Measurements from ENCODE around the gene CAPN5. TPM values are rescaled to one million over a fixed set of nuclear protein-coding genes. Genes with fewer than 3 reads are reported as not detected.
"Not testable (repeated sequence)": the region's sequence is repeated elsewhere in the genome, so short reads cannot be mapped to it uniquely, and the experiment has no call there.

The CAPN5 gene
- total and polyA plus RNA-seq, 2 donors: 1.5 to 3.0 TPM

- Histone ChIP-seq H3K9me3 (ENCODE audit: control insufficient read depth in 2 of 2, insufficient read depth in 1 of 2, low read length in 1 of 2) (peaks cover 4 to 20% of the 10 kb centered on the region in 2 donors), H3K4me3 (ENCODE audit: low read length in 2 of 2) (no peak overlapping the region), H3K27me3 (ENCODE audit: control insufficient read depth in 2 of 2, insufficient read depth in 1 of 2, low read length in 1 of 2) (no peaks in the 10 kb centered on the region), H3K27ac (ENCODE audit: low read depth in 1 of 2, low read length in 1 of 2) (no peak overlapping the region), H3K36me3 (ENCODE audit: control insufficient read depth in 2 of 2, insufficient read depth in 2 of 2, low read length in 1 of 2) (no peaks in the 10 kb centered on the region), H3K4me1 (ENCODE audit: control insufficient read depth in 2 of 2, insufficient read depth in 2 of 2, low read length in 2 of 2) (no peaks in the 10 kb centered on the region)
- DNase-seq (ENCODE audit: low read depth in 6 of 9, low spot score in 9 of 9): no peak
- WGBS: 75% methylated on average over 9 of the region's 9 CpGs
These were observed 8.8 kb upstream of the CAPN5 start for GRCh38 chr11:77057938-77058474.

GRCh38 chr11:77058900-77059299 lies 7.9 kb upstream of the CAPN5 start:
- peaks cover 4 to 20% of the 10 kb centered on the region in 2 donors for H3K9me3 ChIP-seq (ENCODE audit: control insufficient read depth in 2 of 2, insufficient read depth in 1 of 2, low read length in 1 of 2)
- no peak overlapping the region for H3K27ac ChIP-seq (ENCODE audit: low read depth in 1 of 2, low read length in 1 of 2)
- no peaks in the 10 kb centered on the region for H3K4me1 ChIP-seq (ENCODE audit: control insufficient read depth in 2 of 2, insufficient read depth in 2 of 2, low read length in 2 of 2)
- no peak for DNase-seq (ENCODE audit: low read depth in 6 of 9, low spot score in 9 of 9)
- no peak overlapping the region for H3K4me3 ChIP-seq (ENCODE audit: low read length in 2 of 2)
- H3K27me3 ChIP-seq (ENCODE audit: control insufficient read depth in 2 of 2, insufficient read depth in 1 of 2, low read length in 1 of 2): no peaks in the 10 kb centered on the region
- no peaks in the 10 kb centered on the region for H3K36me3 ChIP-seq (ENCODE audit: control insufficient read depth in 2 of 2, insufficient read depth in 2 of 2, low read length in 1 of 2)
- 95% methylated on average over 2 of the region's 2 CpGs for WGBS

- 93% methylated on average over 5 of the region's 5 CpGs for WGBS
- H3K36me3 ChIP-seq (ENCODE audit: control insufficient read depth in 2 of 2, insufficient read depth in 2 of 2, low read length in 1 of 2): no peaks in the 10 kb centered on the region
- DNase-seq (ENCODE audit: low read depth in 6 of 9, low spot score in 9 of 9): no peak
- no peak overlapping the region for H3K4me3 ChIP-seq (ENCODE audit: low read length in 2 of 2)
- peaks cover 4 to 20% of the 10 kb centered on the region in 2 donors for H3K9me3 ChIP-seq (ENCODE audit: control insufficient read depth in 2 of 2, insufficient read depth in 1 of 2, low read length in 1 of 2)
- no peaks in the 10 kb centered on the region for H3K4me1 ChIP-seq (ENCODE audit: control insufficient read depth in 2 of 2, insufficient read depth in 2 of 2, low read length in 2 of 2)
- peaks cover 0 to 2% of the 10 kb centered on the region in 2 donors for H3K27me3 ChIP-seq (ENCODE audit: control insufficient read depth in 2 of 2, insufficient read depth in 1 of 2, low read length in 1 of 2)
- no peak overlapping the region for H3K27ac ChIP-seq (ENCODE audit: low read depth in 1 of 2, low read length in 1 of 2)
These were observed 7.0 kb upstream of the CAPN5 start for GRCh38 chr11:77059806-77060205.

GRCh38 chr11:77060234-77060633 lies 6.5 kb upstream of the CAPN5 start:
- no peak for DNase-seq (ENCODE audit: low read depth in 6 of 9, low spot score in 9 of 9)
- no peak overlapping the region for H3K27ac ChIP-seq (ENCODE audit: low read depth in 1 of 2, low read length in 1 of 2)
- WGBS: 92% methylated on average over 4 of the region's 4 CpGs
- peaks cover 4 to 20% of the 10 kb centered on the region in 2 donors for H3K9me3 ChIP-seq (ENCODE audit: control insufficient read depth in 2 of 2, insufficient read depth in 1 of 2, low read length in 1 of 2)
- no peaks in the 10 kb centered on the region for H3K36me3 ChIP-seq (ENCODE audit: control insufficient read depth in 2 of 2, insufficient read depth in 2 of 2, low read length in 1 of 2)
- H3K27me3 ChIP-seq (ENCODE audit: control insufficient read depth in 2 of 2, insufficient read depth in 1 of 2, low read length in 1 of 2): peaks cover 0 to 5% of the 10 kb centered on the region in 2 donors
- no peak overlapping the region for H3K4me3 ChIP-seq (ENCODE audit: low read length in 2 of 2)
- no peaks in the 10 kb centered on the region for H3K4me1 ChIP-seq (ENCODE audit: control insufficient read depth in 2 of 2, insufficient read depth in 2 of 2, low read length in 2 of 2)

- H3K9me3 ChIP-seq (ENCODE audit: control insufficient read depth in 2 of 2, insufficient read depth in 1 of 2, low read length in 1 of 2): peaks cover 4 to 15% of the 10 kb centered on the region in 2 donors
- not testable (repeated sequence) for H3K4me1 ChIP-seq (ENCODE audit: control insufficient read depth in 2 of 2, insufficient read depth in 2 of 2, low read length in 2 of 2); H3K27ac ChIP-seq (ENCODE audit: low read depth in 1 of 2, low read length in 1 of 2); H3K4me3 ChIP-seq (ENCODE audit: low read length in 2 of 2); H3K36me3 ChIP-seq (ENCODE audit: control insufficient read depth in 2 of 2, insufficient read depth in 2 of 2, low read length in 1 of 2); DNase-seq (ENCODE audit: low read depth in 6 of 9, low spot score in 9 of 9)
- H3K27me3 ChIP-seq (ENCODE audit: control insufficient read depth in 2 of 2, insufficient read depth in 1 of 2, low read length in 1 of 2): peaks cover 0 to 12% of the 10 kb centered on the region in 2 donors
- WGBS: 71% methylated on average over 4 of the region's 4 CpGs
These were observed 5.5 kb upstream of the CAPN5 start for GRCh38 chr11:77061258-77061657.

GRCh38 chr11:77062924-77063323 lies 3.8 kb upstream of the CAPN5 start:
- Histone ChIP-seq H3K36me3 (ENCODE audit: control insufficient read depth in 2 of 2, insufficient read depth in 2 of 2, low read length in 1 of 2) (no peaks in the 10 kb centered on the region), H3K27me3 (ENCODE audit: control insufficient read depth in 2 of 2, insufficient read depth in 1 of 2, low read length in 1 of 2) (peaks cover 0 to 14% of the 10 kb centered on the region in 2 donors), H3K27ac (ENCODE audit: low read depth in 1 of 2, low read length in 1 of 2) (no peak overlapping the region), H3K4me1 (ENCODE audit: control insufficient read depth in 2 of 2, insufficient read depth in 2 of 2, low read length in 2 of 2) (peaks cover 9 to 18% of the 10 kb centered on the region in 2 donors), H3K9me3 (ENCODE audit: control insufficient read depth in 2 of 2, insufficient read depth in 1 of 2, low read length in 1 of 2) (peaks cover 0 to 4% of the 10 kb centered on the region in 2 donors), H3K4me3 (ENCODE audit: low read length in 2 of 2) (no peak overlapping the region)
- no peak for DNase-seq (ENCODE audit: low read depth in 6 of 9, low spot score in 9 of 9)

GRCh38 chr11:77063407-77063806 lies 3.4 kb upstream of the CAPN5 start:
- H3K36me3 ChIP-seq (ENCODE audit: control insufficient read depth in 2 of 2, insufficient read depth in 2 of 2, low read length in 1 of 2): no peaks in the 10 kb centered on the region
- 100% methylated on average over 1 of the region's 1 CpG for WGBS
- peaks cover 0 to 4% of the 10 kb centered on the region in 2 donors for H3K9me3 ChIP-seq (ENCODE audit: control insufficient read depth in 2 of 2, insufficient read depth in 1 of 2, low read length in 1 of 2)
- no peak for DNase-seq (ENCODE audit: low read depth in 6 of 9, low spot score in 9 of 9)
- H3K27me3 ChIP-seq (ENCODE audit: control insufficient read depth in 2 of 2, insufficient read depth in 1 of 2, low read length in 1 of 2): peaks cover 0 to 16% of the 10 kb centered on the region in 2 donors
- H3K4me1 ChIP-seq (ENCODE audit: control insufficient read depth in 2 of 2, insufficient read depth in 2 of 2, low read length in 2 of 2): peaks cover 9 to 19% of the 10 kb centered on the region in 2 donors
- H3K27ac ChIP-seq (ENCODE audit: low read depth in 1 of 2, low read length in 1 of 2): no peak overlapping the region
- H3K4me3 ChIP-seq (ENCODE audit: low read length in 2 of 2): no peak overlapping the region

GRCh38 chr11:77063861-77064260 lies 2.9 kb upstream of the CAPN5 start:
- Histone ChIP-seq H3K4me3 (ENCODE audit: low read length in 2 of 2) (no peak overlapping the region), H3K27me3 (ENCODE audit: control insufficient read depth in 2 of 2, insufficient read depth in 1 of 2, low read length in 1 of 2) (peaks cover 0 to 16% of the 10 kb centered on the region in 2 donors), H3K9me3 (ENCODE audit: control insufficient read depth in 2 of 2, insufficient read depth in 1 of 2, low read length in 1 of 2) (peaks cover 0 to 4% of the 10 kb centered on the region in 2 donors), H3K36me3 (ENCODE audit: control insufficient read depth in 2 of 2, insufficient read depth in 2 of 2, low read length in 1 of 2) (no peaks in the 10 kb centered on the region), H3K4me1 (ENCODE audit: control insufficient read depth in 2 of 2, insufficient read depth in 2 of 2, low read length in 2 of 2) (peaks cover 9 to 19% of the 10 kb centered on the region in 2 donors), H3K27ac (ENCODE audit: low read depth in 1 of 2, low read length in 1 of 2) (no peak overlapping the region)
- no peak for DNase-seq (ENCODE audit: low read depth in 6 of 9, low spot score in 9 of 9)
- WGBS: 97% methylated on average over 4 of the region's 4 CpGs

- 99% methylated on average over 4 of the region's 4 CpGs for WGBS
- Histone ChIP-seq H3K36me3 (ENCODE audit: control insufficient read depth in 2 of 2, insufficient read depth in 2 of 2, low read length in 1 of 2) (no peaks in the 10 kb centered on the region), H3K9me3 (ENCODE audit: control insufficient read depth in 2 of 2, insufficient read depth in 1 of 2, low read length in 1 of 2) (peaks cover 0 to 4% of the 10 kb centered on the region in 2 donors), H3K4me1 (ENCODE audit: control insufficient read depth in 2 of 2, insufficient read depth in 2 of 2, low read length in 2 of 2) (peaks cover 9 to 19% of the 10 kb centered on the region in 2 donors), H3K4me3 (ENCODE audit: low read length in 2 of 2) (no peak overlapping the region), H3K27me3 (ENCODE audit: control insufficient read depth in 2 of 2, insufficient read depth in 1 of 2, low read length in 1 of 2) (peaks cover 0 to 19% of the 10 kb centered on the region in 2 donors), H3K27ac (ENCODE audit: low read depth in 1 of 2, low read length in 1 of 2) (no peak overlapping the region)
- no peak for DNase-seq (ENCODE audit: low read depth in 6 of 9, low spot score in 9 of 9)
These were observed 2.0 kb upstream of the CAPN5 start for GRCh38 chr11:77064648-77065217.

Measured in thymus (tissue), 11 donors.